HepG2 (cell line): Measurements from ENCODE around the gene ALG3. TPM values are rescaled to one million over a fixed set of nuclear protein-coding genes. Genes with fewer than 3 reads are reported as not detected.

ENCODE experiments used
- ATAC-seq: fragments of 200-7000 bp; cut with Tn5 transposase; 3 replicates; pipeline ENCODE4 v1.9.1; 2020; ENCODE audit warnings: mild to moderate bottlenecking, moderate library complexity
- BruUV-seq: library from RNA; stranded (reverse); fragments of 400-500 nt; replicated peaks from 2 replicates; lab custom pipeline; 2021; lab: Mats Ljungman, UMichigan
- CTCF ChIA-PET: fragments of 300-600 bp; formaldehyde crosslinking; extraction: SDS; loops from one replicate; lab custom pipeline; 2021; ENCODE audit warnings: low total read pairs, inconsistent platforms, low intra/inter-chr PET ratio; lab: Yijun Ruan, JAX
- POLR2A ChIA-PET: fragments of 350-600 bp; sonication (Branson Sonifier 250); formaldehyde crosslinking; loops from one replicate; lab custom pipeline; 2020; ENCODE audit warnings: antibody characterized with exemption, inconsistent platforms; lab: Yijun Ruan, JAX
- DNase-seq: peaks from one replicate; pipeline ENCODE4 v3.0.0-alpha.2; 2015; ENCODE audit warnings: low spot score
- FAIRE-seq: peaks from 3 replicates; lab custom pipeline; 2011; peaks lifted over from hg19 to GRCh38; lab: Jason Lieb, UNC
- H2AFZ ChIP-seq: one replicate; pipeline ENCODE4 v1.6.1; 2011; ENCODE audit warnings: low read length, inconsistent platforms
- H3K27ac ChIP-seq: fragments of 300-600 bp; 3 replicates; pipeline ENCODE4 v1.8.0; 2011; ENCODE audit warnings: mixed run types, mild to moderate bottlenecking, mixed read lengths, low read length, inconsistent platforms; ENCODE audit not compliant: insufficient read depth; ENCODE audit errors: extremely low read length
- H3K27me3 ChIP-seq, 2 experiments: fragments of 200-600 bp in 1 of 2; 2 replicates in 1 of 2; 3 replicates in 1 of 2; pipeline versions ENCODE4 v1.6.0 to v1.8.0; 2011; ENCODE audit warnings: low read length in 2 of 2, mild to moderate bottlenecking in 2 of 2, moderate library complexity in 2 of 2, inconsistent platforms in 1 of 2; ENCODE audit not compliant: insufficient read depth in 2 of 2, control insufficient read depth in 1 of 2
- H3K36me3 ChIP-seq, 2 experiments: fragments of 200-600 bp in 1 of 2; replicated peaks in 1 of 2; 2 replicates in 1 of 2; 3 replicates in 1 of 2; pipeline versions ENCODE4 v1.5.1 to v1.8.0; 2011; ENCODE audit warnings: low read length in 2 of 2, inconsistent platforms in 1 of 2; ENCODE audit not compliant: insufficient read depth in 2 of 2, control insufficient read depth in 1 of 2
- H3K4me1 ChIP-seq: 2 replicates; pipeline ENCODE4 v1.5.1; 2012; ENCODE audit warnings: low read length, inconsistent platforms; ENCODE audit not compliant: insufficient read depth
- H3K4me2 ChIP-seq: 2 replicates; pipeline ENCODE4 v1.6.0; 2011; ENCODE audit warnings: low read depth, low read length, inconsistent platforms
- H3K4me3 ChIP-seq, 3 experiments: fragments of 200-600 bp in 1 of 3; sonication (generic), shearing (Covaris generic) in 1 of 3; replicated peaks in 1 of 3; 2 replicates each; pipeline ENCODE4 v1.5.1; 2011 to 2016; ENCODE audit warnings: low read length in 3 of 3, inconsistent platforms in 2 of 3, low read depth in 2 of 3, mild to moderate bottlenecking in 2 of 3, control low read depth in 1 of 3, mixed read lengths in 1 of 3; ENCODE audit not compliant: insufficient read depth in 1 of 3
- H3K79me2 ChIP-seq: one replicate; pipeline ENCODE4 v1.6.1; 2011; ENCODE audit warnings: low read length, inconsistent platforms; ENCODE audit not compliant: insufficient read depth
- H3K9ac ChIP-seq: 2 replicates; pipeline ENCODE4 v1.6.0; 2011; ENCODE audit warnings: mild to moderate bottlenecking, low read depth, low read length, inconsistent platforms; ENCODE audit not compliant: insufficient read depth
- H3K9me3 ChIP-seq: 2 replicates; pipeline ENCODE4 v1.5.1; 2012; ENCODE audit warnings: mild to moderate bottlenecking, low read length
- H4K20me1 ChIP-seq: 2 replicates; pipeline ENCODE4 v1.6.0; 2011; ENCODE audit warnings: inconsistent platforms, mild to moderate bottlenecking, low read length, moderate library complexity; ENCODE audit not compliant: insufficient read depth
- AGO2 ChIP-seq: fragments of 200-400 bp; formaldehyde crosslinking; optimal IDR thresholded peaks from 2 replicates; pipeline ENCODE3; 2017; ENCODE audit warnings: mild to moderate bottlenecking, low read depth, low read length, moderate library complexity
- EHMT2 ChIP-seq: fragments of 200-600 bp; sonication (generic); IDR thresholded peaks from 2 replicates; pipeline ENCODE4 v1.7.0; 2017; ENCODE audit warnings: antibody characterized with exemption, low read depth, low read length, borderline replicate concordance
- HOXA7 ChIP-seq: sonication (generic); formaldehyde crosslinking; IDR thresholded peaks from 2 replicates; pipeline ENCODE4 v1.8.1; 2022; ENCODE audit warnings: mild to moderate bottlenecking, missing genetic modification reagents, moderate library complexity
- HOXD1 ChIP-seq: sonication (generic); formaldehyde crosslinking; IDR thresholded peaks from 2 replicates; pipeline ENCODE4 v1.5.0; 2020; ENCODE audit warnings: missing genetic modification reagents
- KDM2A ChIP-seq: sonication (generic); formaldehyde crosslinking; IDR thresholded peaks from 2 replicates; pipeline ENCODE4 v1.4.0; 2020; ENCODE audit warnings: low read depth, missing genetic modification reagents, borderline replicate concordance
- MXI1 ChIP-seq: IDR thresholded peaks from 3 replicates; pipeline ENCODE4 v1.6.1; 2012; ENCODE audit warnings: low read depth, low read length, inconsistent platforms, borderline replicate concordance
- SIN3A ChIP-seq: IDR thresholded peaks from 2 replicates; pipeline ENCODE4 v1.6.1; 2011; ENCODE audit warnings: low read depth, mild to moderate bottlenecking, control low read depth, low read length, borderline replicate concordance
- STAG1 ChIP-seq: sonication (generic); formaldehyde crosslinking; IDR thresholded peaks from 2 replicates; pipeline ENCODE4 v1.4.0; 2020; ENCODE audit warnings: missing genetic modification reagents
- YY1 ChIP-seq: IDR thresholded peaks from 2 replicates; pipeline ENCODE4 v1.6.1; 2011; ENCODE audit warnings: low read length, low read depth, moderate library complexity, mild to moderate bottlenecking; ENCODE audit not compliant: insufficient read depth, insufficient replicate concordance
- WGBS: methylation state at CpG from one replicate; pipeline ENCODE4 v1.1.6; 2017; ENCODE audit warnings: low lambda C conversion rate; 5-methylcytosine and 5-hydroxymethylcytosine counted together
- in situ Hi-C: cut with HindIII; loops from 2 replicates; pipeline ENCODE4 v1.10.0; 2017; ENCODE audit warnings: low pct_unique_long_range_greater_than_20kb; ENCODE audit not compliant: extremely low pct_ligation_motif_present
- intact Hi-C: fragments of 100-400 bp; cut with micrococcal nuclease; formaldehyde crosslinking; loops from one replicate; pipeline ENCODE4 v1.10.0; 2022; ENCODE audit not compliant: unreplicated experiment
- polyA plus RNA-seq, 8 experiments: library from polyadenylated mRNA; depleted of rRNA in 3 of 8; stranded (reverse) in 7 of 8; unstranded in 1 of 8; fragments of >200 nt; fragmentation: Illumina TruSeq in 4 of 8; extraction: Trizol in 4 of 8; gene quantifications; 2 replicates each; pipeline versions ENCODE4 v1.2.1 to v1.2.3, GENCODE V29; 2011 to 2016; ENCODE audit warnings: low read depth in 4 of 8, missing spikeins in 1 of 8, mixed read lengths in 1 of 8; ENCODE audit not compliant: insufficient read depth in 1 of 8
- total RNA-seq, 5 experiments: library from RNA; depleted of rRNA; stranded (reverse); fragments of >200 nt; fragmentation: Illumina TruSeq; extraction: Trizol; gene quantifications; 2 replicates each; pipeline ENCODE4 v1.2.3, GENCODE V29; 2016; ENCODE audit warnings: low read depth in 1 of 5
- TF ChIP-seq, protein P1 (sequence below): sonication (generic); formaldehyde crosslinking; IDR thresholded peaks from 2 replicates; pipeline ENCODE4 v1.8.0; 2022; ENCODE audit warnings: missing genetic modification reagents, mild to moderate bottlenecking, borderline replicate concordance
- TF ChIP-seq, protein P2 (sequence below): sonication (generic); formaldehyde crosslinking; IDR thresholded peaks from 2 replicates; pipeline ENCODE4 v1.4.0; 2020; ENCODE audit warnings: mild to moderate bottlenecking, missing genetic modification reagents
- TF ChIP-seq, protein P3 (sequence below): sonication (generic); formaldehyde crosslinking; IDR thresholded peaks from 2 replicates; pipeline ENCODE4 v1.4.0; 2020; ENCODE audit warnings: missing genetic modification reagents

Gene ALG3
- total and polyA plus RNA-seq, 2 of the 13 experiments (the other 11 are each of a cell fraction or from before 2014, with no cell fraction given) = 46.6 to 57.1 TPM

DNA sequence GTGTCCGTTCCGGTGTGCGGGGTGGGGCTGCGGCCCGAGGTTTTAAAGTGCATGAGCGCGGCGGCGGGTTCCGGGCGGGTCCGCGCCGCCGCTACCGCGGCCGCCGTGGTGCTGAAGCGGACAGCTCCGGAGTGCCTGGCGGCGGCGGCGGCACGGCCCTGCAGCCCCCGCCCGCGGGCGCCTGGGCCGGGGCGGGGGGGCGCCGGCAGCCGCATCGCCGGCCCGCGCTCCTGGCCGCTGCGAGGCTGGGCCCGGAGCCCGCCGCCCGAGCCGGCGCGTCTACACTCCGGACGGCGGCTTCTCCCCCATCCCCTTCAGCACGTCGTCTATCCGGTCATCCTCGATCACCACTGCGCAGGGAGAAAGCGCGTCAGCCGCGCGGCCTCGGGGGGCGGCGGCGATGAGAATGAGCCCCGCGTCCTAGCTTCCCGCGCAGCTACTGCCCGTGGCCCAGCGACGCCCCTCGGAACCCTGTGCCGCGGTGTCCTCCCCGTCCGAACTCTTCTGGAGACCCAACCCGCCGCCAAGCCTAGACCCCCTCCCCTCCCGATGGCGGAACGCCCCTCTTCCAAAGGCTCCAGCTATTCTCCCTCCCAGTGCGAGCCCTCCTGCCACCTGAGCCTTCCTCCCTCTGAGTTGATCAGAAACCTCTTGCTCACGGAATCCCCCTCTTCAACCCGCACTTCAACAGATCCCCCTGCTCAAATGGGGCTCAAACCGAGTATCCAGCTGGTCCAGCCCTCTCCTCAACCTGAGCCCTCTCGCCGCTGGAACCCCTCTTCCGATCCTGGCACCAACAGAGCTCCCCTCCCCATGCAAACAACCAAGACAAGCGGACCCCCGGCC, 11.3 kb upstream of the ALG3 start:
- Histone ChIP-seq H3K4me1 (peaks cover 24% of the 10 kb centered on the region), H3K4me3 (peak overlapping the region; percentile 61 to 73 (median 62)), H3K9ac (no peak overlapping the region), H3K4me2 (peak overlapping the region; percentile 84), H3K36me3 (0 out of 5 replicates have a peak, but pooled peaks cover 0 to 1% of the 10 kb centered on the region in 2 experiments), H3K9me3 (no peaks in the 10 kb centered on the region), H3K27me3 (peaks cover 3 to 27% of the 10 kb centered on the region in 2 experiments), H4K20me1 (peaks cover 12% of the 10 kb centered on the region; the same call in 1 of the 2 replicates), H3K79me2 (peaks cover 1% of the 10 kb centered on the region), H2AFZ (no peak overlapping the region), H3K27ac (no peak overlapping the region)
- no TSS peak for BruUV-seq
- in situ Hi-C loops (no loop called here), intact Hi-C loops (no loop called here)
- POLR2A ChIA-PET = interaction anchor here (1.6 kb wide), 1 partner anchor 10 kb away, joined by 8 read pairs; no protein-coding TSS in a partner anchor
- no peak for DNase-seq
- CTCF ChIA-PET = no interaction called here
- 5% methylated on average over 12 of the region's 91 CpGs for WGBS
- FAIRE-seq = no peak
- peak; percentile 35 for ATAC-seq
- TF ChIP-seq HOXA7 (CRISPR knock-in tag) (no peak), STAG1 (CRISPR knock-in tag) (no peak), AGO2 (peak; percentile 42), SIN3A (peak; percentile 25; the same call in 1 of the 2 replicates), YY1 (peak; percentile 20), MXI1 (peak; percentile 41; the same call in 1 of the 3 replicates), EHMT2 (peak; percentile 52; the same call in 1 of the 2 replicates), KDM2A (CRISPR knock-in tag) (peak; percentile 74; the same call in 1 of the 2 replicates), HOXD1 (CRISPR knock-in tag) (0 out of 2 replicates have a peak, but pooled peaks have one; percentile 25)
- TF ChIP-seq, protein P1, sequence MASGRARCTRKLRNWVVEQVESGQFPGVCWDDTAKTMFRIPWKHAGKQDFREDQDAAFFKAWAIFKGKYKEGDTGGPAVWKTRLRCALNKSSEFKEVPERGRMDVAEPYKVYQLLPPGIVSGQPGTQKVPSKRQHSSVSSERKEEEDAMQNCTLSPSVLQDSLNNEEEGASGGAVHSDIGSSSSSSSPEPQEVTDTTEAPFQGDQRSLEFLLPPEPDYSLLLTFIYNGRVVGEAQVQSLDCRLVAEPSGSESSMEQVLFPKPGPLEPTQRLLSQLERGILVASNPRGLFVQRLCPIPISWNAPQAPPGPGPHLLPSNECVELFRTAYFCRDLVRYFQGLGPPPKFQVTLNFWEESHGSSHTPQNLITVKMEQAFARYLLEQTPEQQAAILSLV (CRISPR knock-in tag) = no peak
- TF ChIP-seq, protein P2, sequence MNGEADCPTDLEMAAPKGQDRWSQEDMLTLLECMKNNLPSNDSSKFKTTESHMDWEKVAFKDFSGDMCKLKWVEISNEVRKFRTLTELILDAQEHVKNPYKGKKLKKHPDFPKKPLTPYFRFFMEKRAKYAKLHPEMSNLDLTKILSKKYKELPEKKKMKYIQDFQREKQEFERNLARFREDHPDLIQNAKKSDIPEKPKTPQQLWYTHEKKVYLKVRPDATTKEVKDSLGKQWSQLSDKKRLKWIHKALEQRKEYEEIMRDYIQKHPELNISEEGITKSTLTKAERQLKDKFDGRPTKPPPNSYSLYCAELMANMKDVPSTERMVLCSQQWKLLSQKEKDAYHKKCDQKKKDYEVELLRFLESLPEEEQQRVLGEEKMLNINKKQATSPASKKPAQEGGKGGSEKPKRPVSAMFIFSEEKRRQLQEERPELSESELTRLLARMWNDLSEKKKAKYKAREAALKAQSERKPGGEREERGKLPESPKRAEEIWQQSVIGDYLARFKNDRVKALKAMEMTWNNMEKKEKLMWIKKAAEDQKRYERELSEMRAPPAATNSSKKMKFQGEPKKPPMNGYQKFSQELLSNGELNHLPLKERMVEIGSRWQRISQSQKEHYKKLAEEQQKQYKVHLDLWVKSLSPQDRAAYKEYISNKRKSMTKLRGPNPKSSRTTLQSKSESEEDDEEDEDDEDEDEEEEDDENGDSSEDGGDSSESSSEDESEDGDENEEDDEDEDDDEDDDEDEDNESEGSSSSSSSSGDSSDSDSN = peak; percentile 27; the same call in 1 of the 2 replicates
- TF ChIP-seq, protein P3, sequence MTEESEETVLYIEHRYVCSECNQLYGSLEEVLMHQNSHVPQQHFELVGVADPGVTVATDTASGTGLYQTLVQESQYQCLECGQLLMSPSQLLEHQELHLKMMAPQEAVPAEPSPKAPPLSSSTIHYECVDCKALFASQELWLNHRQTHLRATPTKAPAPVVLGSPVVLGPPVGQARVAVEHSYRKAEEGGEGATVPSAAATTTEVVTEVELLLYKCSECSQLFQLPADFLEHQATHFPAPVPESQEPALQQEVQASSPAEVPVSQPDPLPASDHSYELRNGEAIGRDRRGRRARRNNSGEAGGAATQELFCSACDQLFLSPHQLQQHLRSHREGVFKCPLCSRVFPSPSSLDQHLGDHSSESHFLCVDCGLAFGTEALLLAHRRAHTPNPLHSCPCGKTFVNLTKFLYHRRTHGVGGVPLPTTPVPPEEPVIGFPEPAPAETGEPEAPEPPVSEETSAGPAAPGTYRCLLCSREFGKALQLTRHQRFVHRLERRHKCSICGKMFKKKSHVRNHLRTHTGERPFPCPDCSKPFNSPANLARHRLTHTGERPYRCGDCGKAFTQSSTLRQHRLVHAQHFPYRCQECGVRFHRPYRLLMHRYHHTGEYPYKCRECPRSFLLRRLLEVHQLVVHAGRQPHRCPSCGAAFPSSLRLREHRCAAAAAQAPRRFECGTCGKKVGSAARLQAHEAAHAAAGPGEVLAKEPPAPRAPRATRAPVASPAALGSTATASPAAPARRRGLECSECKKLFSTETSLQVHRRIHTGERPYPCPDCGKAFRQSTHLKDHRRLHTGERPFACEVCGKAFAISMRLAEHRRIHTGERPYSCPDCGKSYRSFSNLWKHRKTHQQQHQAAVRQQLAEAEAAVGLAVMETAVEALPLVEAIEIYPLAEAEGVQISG (CRISPR knock-in tag) = 0 out of 2 replicates have a peak, but pooled peaks have one; percentile 16
